ENCODE results near the gene PSME2. TPM values are rescaled to one million over a fixed set of nuclear protein-coding genes. Genes with fewer than 3 reads are reported as not detected.

PSME2 gene
- total and polyA plus RNA-seq, 2 donors (not counting 3 experiments of a cell fraction or from before 2014, with no cell fraction given) = 66.5 to 126 TPM

GRCh38 chr14:24185741-24186140, 39.3 kb upstream of the PSME2 start:
- Histone ChIP-seq H3K79me2 (ENCODE audit: control insufficient read depth, insufficient read depth, low read length) (peaks cover 5% of the 10 kb centered on the region), H3K4me1 (ENCODE audit: control insufficient read depth, extremely low read depth, insufficient read depth, low read length) (peaks cover 6% of the 10 kb centered on the region), H2AFZ (ENCODE audit: low read depth, low read length) (no peak overlapping the region), H3K4me3 (replicated peaks in 1 of 3; ENCODE audit: insufficient read depth in 1 of 3, low read depth in 1 of 3, low read length in 3 of 3) (no peak overlapping the region), H4K20me1 (replicated peaks; ENCODE audit: control insufficient read depth, extremely low read depth, insufficient read depth, low read length) (no peaks in the 10 kb centered on the region), H3K9ac (replicated peaks; ENCODE audit: extremely low read depth, insufficient read depth, low read length) (no peak overlapping the region), H3K9me1 (replicated peaks; ENCODE audit: control insufficient read depth, extremely low read depth, insufficient read depth, low read length) (no peaks in the 10 kb centered on the region), H3K27ac (ENCODE audit: insufficient read depth, low read depth, low read length) (no peak overlapping the region), H3K9me3 (replicated peaks; ENCODE audit: control insufficient read depth, insufficient read depth, low read length) (no peaks in the 10 kb centered on the region), H3K4me2 (ENCODE audit: insufficient read depth, low read length) (no peak overlapping the region), H3K36me3 (ENCODE audit: control insufficient read depth in 2 of 2, extremely low read depth in 1 of 2, insufficient read depth in 2 of 2, low read length in 2 of 2) (peaks cover 0 to 36% of the 10 kb centered on the region in 2 experiments), H3K27me3 (ENCODE audit: control insufficient read depth in 2 of 2, insufficient read depth in 2 of 2, low read length in 2 of 2) (no peaks in the 10 kb centered on the region)
- POLR2A ChIA-PET = interaction anchor here (1.2 to 1.8 kb wide), 2 partner anchors 25 to 27 kb away, joined by 3 read pairs; partner anchors contain the start of gene IRF9
- dilution Hi-C loops (cut with MboI; ENCODE audit: extremely low pct_ligation_motif_present, low sequenced_read_pairs) = no loop called here
- no peak for TF ChIP-seq MYC (IDR thresholded peaks at IDR 0.05; ENCODE audit: low read depth, low read length)
- TF ChIP-seq EZH2 (IDR thresholded peaks at IDR 0.05; ENCODE audit: borderline replicate concordance, low read depth, low read length, severe bottlenecking) = no peak
- no peak for TF ChIP-seq POLR2A (IDR thresholded peaks at IDR 0.05; ENCODE audit: low read depth, low read length)
- TF ChIP-seq, protein P1, sequence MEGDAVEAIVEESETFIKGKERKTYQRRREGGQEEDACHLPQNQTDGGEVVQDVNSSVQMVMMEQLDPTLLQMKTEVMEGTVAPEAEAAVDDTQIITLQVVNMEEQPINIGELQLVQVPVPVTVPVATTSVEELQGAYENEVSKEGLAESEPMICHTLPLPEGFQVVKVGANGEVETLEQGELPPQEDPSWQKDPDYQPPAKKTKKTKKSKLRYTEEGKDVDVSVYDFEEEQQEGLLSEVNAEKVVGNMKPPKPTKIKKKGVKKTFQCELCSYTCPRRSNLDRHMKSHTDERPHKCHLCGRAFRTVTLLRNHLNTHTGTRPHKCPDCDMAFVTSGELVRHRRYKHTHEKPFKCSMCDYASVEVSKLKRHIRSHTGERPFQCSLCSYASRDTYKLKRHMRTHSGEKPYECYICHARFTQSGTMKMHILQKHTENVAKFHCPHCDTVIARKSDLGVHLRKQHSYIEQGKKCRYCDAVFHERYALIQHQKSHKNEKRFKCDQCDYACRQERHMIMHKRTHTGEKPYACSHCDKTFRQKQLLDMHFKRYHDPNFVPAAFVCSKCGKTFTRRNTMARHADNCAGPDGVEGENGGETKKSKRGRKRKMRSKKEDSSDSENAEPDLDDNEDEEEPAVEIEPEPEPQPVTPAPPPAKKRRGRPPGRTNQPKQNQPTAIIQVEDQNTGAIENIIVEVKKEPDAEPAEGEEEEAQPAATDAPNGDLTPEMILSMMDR (IDR thresholded peaks at IDR 0.05; ENCODE audit: extremely low read depth in 1 of 2, insufficient read depth in 1 of 2, low read depth in 1 of 2, low read length in 2 of 2) = no peak
- TF ChIP-seq FOS (IDR thresholded peaks at IDR 0.05; ENCODE audit: borderline replicate concordance, insufficient read depth, low read length) = no peak
- no peak for TF ChIP-seq MAX (IDR thresholded peaks at IDR 0.05; ENCODE audit: insufficient read depth, insufficient read length)
- no peak for TF ChIP-seq POLR2AphosphoS5 (IDR thresholded peaks at IDR 0.05; ENCODE audit: insufficient read depth, low read depth, low read length)
- TF ChIP-seq GATA2 (IDR thresholded peaks at IDR 0.05; ENCODE audit: insufficient read depth, insufficient read length, low read depth, low read length) = no peak
- TF ChIP-seq JUN (IDR thresholded peaks at IDR 0.05; ENCODE audit: borderline replicate concordance, insufficient read depth, insufficient read length, low read depth) = no peak
- intact Hi-C loops (cut with micrococcal nuclease) = no loop called here
- FAIRE-seq = no peak
- CTCF ChIA-PET = interaction anchor here (0.9 to 1.2 kb wide), 4 partner anchors 8 to 111 kb away, joined by 3 to 4 read pairs (median 3); partner anchors contain the start of gene IRF9
- no peak for DNase-seq (ENCODE audit: low read depth, low spot score)
- no TSS peak for BruUV-seq (replicated peaks)
